Mucosa of rectum (tissue), 2 donors: ENCODE results near the gene P4HA2.
"Not testable (repeated sequence)": the region's sequence is repeated elsewhere in the genome, so short reads cannot be mapped to it uniquely, and the experiment has no call there.

Experiments
- H3K27ac ChIP-seq, 2 donors: one replicate each; pipeline ENCODE4 v1.7.0; 2013; ENCODE audit warnings: inconsistent platforms in 2 of 2, low read depth in 2 of 2, low read length in 2 of 2
- H3K27me3 ChIP-seq, 2 donors: one replicate each; pipeline ENCODE4 v1.7.0; 2013; ENCODE audit warnings: low read length in 2 of 2; ENCODE audit not compliant: control insufficient read depth in 2 of 2, insufficient read depth in 2 of 2
- H3K36me3 ChIP-seq, 2 donors: one replicate each; pipeline ENCODE4 v1.7.0; 2013; ENCODE audit warnings: low read length in 2 of 2; ENCODE audit not compliant: control insufficient read depth in 2 of 2, insufficient read depth in 2 of 2
- H3K4me1 ChIP-seq, 2 donors: one replicate each; pipeline ENCODE4 v1.7.0; 2013; ENCODE audit warnings: low read length in 2 of 2, mild to moderate bottlenecking in 1 of 2; ENCODE audit not compliant: control insufficient read depth in 2 of 2, insufficient read depth in 2 of 2
- H3K4me3 ChIP-seq, 2 donors: one replicate each; pipeline ENCODE4 v1.7.0; 2013; ENCODE audit warnings: low read length in 2 of 2
- H3K9ac ChIP-seq, 2 donors: one replicate each; pipeline ENCODE4 v1.7.0; 2013; ENCODE audit warnings: low read length in 2 of 2, low read depth in 1 of 2, mild to moderate bottlenecking in 1 of 2
- H3K9me3 ChIP-seq, 2 donors: one replicate each; pipeline ENCODE4 v1.7.0; 2013; ENCODE audit warnings: low read length in 2 of 2; ENCODE audit not compliant: control insufficient read depth in 2 of 2
- donor health status: healthy.
- donor health status: Normal muscosa, but diverticular disease.

P4HA2 gene

DNA sequence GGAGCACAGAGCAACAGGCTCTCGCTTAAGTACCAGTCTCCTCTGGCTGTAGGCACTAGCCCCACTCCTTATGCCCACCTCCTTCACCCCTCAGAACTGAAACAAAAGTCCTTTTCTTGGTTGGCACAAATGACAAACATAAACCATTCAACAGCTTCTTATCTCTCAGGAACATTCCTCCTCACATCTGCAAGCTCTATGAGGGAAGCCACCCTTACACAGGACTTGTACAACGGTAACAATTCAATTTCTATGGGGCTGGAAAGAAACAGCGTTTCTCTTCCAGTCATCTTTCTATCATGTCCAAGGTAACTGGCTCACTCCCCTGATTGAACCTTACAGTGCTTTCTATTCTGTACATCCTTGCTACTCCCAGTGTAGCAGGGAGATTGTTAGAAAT is 80.0 kb downstream of the P4HA2 start:
- peaks cover 2% of the 10 kb centered on the region in 2 donors for H3K9me3 ChIP-seq
- H3K27me3 ChIP-seq = peaks cover 0 to 2% of the 10 kb centered on the region in 2 donors
- no peaks in the 10 kb centered on the region for H3K36me3 ChIP-seq
- no peak overlapping the region for H3K4me3 ChIP-seq
- no peak overlapping the region for H3K9ac ChIP-seq
- H3K27ac ChIP-seq = no peak overlapping the region
- H3K4me1 ChIP-seq = no peaks in the 10 kb centered on the region

GRCh38 chr5:132145326-132145725 is 82.3 kb downstream of the P4HA2 start:
- not testable (repeated sequence) for H3K9me3 ChIP-seq

DNA sequence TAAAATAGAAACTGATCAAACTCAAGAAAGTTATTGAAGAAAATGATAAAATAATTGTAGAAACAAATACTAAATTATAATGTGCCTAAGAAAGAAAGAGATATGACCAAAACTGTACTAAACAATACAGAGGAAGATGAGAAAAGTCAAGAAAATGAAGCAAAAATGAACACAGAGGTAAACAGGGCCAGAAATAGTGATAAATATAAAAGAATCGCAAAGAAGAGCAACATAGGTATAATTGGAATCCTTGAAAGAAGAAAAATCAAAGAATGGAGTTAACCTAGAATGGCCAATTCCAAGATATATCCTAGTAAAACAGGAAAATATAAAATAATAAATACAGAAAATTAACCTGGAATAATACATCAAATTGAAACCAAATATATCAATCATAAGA is 84.5 kb downstream of the P4HA2 start:
- no peaks in the 10 kb centered on the region for H3K27me3 ChIP-seq
- H3K9ac ChIP-seq = no peak overlapping the region
- no peaks in the 10 kb centered on the region for H3K4me1 ChIP-seq
- H3K4me3 ChIP-seq = no peak overlapping the region
- no peaks in the 10 kb centered on the region for H3K36me3 ChIP-seq
- H3K9me3 ChIP-seq = peaks cover 2 to 6% of the 10 kb centered on the region in 2 donors
- H3K27ac ChIP-seq = no peak overlapping the region

More at GRCh38 chr5:132145326-132145725, 82.3 kb downstream of the P4HA2 start:
- H3K4me3 ChIP-seq, H3K27ac ChIP-seq, H3K9ac ChIP-seq, H3K4me1 ChIP-seq, H3K36me3 ChIP-seq, H3K27me3 ChIP-seq: not testable (repeated sequence)

GRCh38 chr5:132142459-132142858 is 85.2 kb downstream of the P4HA2 start:
- H3K36me3 ChIP-seq = no peaks in the 10 kb centered on the region
- H3K27me3 ChIP-seq = no peaks in the 10 kb centered on the region
- H3K4me1 ChIP-seq = no peaks in the 10 kb centered on the region
- H3K9me3 ChIP-seq = peaks cover 2 to 6% of the 10 kb centered on the region in 2 donors
- H3K27ac ChIP-seq = no peak overlapping the region
- no peak overlapping the region for H3K4me3 ChIP-seq
- H3K9ac ChIP-seq = no peak overlapping the region
